Renal cortical epithelial cell (primary cell): ENCODE measurements around the gene MMAA. TPM values are rescaled to one million over a fixed set of nuclear protein-coding genes. Genes with fewer than 3 reads are reported as not detected.
"Not testable (repeated sequence)": the region's sequence is repeated elsewhere in the genome, so short reads cannot be mapped to it uniquely, and the experiment has no call there.

Experiments used
- DNase-seq: peaks from one replicate; pipeline ENCODE4 v3.0.0-alpha.2; 2011; ENCODE audit warnings: low read depth
- total RNA-seq: library from RNA; depleted of rRNA; stranded (reverse); fragments of >200 nt; gene quantifications from 2 replicates; pipeline ENCODE4 v1.2.3, GENCODE V29; 2014

Gene MMAA
- total RNA-seq, 1 donor from 2014 or later, result 17.4 TPM

DNA sequence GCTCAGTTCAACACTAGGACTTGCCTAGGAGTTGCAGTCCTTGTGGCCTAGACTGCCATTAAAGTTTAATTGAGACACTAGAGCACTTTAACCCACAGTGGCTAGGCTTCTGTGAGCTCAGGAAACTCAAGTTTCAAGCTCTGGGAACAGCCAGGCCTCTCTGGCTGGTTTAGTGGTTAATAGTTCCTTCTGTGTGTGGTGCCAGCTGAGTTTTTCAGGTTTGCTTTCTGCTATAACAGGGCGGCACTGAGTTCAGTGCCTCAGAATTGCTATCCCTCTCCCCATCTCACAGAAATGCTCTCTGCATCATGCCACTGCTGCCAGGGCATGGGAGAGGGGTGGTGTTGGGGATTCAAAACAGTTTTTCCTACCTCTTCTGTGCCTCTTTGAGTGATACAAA lies 15.9 kb downstream of the MMAA start:
- DNase-seq, result no peak

GRCh38 chr4:145635630-145636029 lies 16.4 kb downstream of the MMAA start:
- DNase-seq, result no peak

- DNase-seq, result no peak
These were observed 20.1 kb downstream of the MMAA start for GRCh38 chr4:145639186-145639698.

GRCh38 chr4:145640236-145640635 lies 21.1 kb downstream of the MMAA start:
- not testable (repeated sequence) for DNase-seq

DNA sequence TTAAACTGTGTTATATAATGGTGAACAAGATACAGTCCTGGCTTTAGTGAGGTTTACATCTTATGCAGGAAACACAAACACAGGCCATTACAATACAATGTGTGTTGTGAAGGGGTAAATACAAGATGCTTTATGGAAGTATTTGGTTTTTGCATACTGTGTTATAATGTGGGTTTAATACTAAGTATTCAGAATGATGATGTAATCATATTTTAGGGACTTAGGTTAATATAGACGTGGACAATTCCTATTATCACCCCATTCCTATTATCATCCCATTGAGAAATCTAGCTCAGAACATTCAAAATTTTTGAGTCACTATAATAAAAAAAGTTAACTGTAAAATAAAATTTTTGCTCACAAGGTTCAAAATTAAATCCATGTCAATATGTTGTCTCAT lies 24.1 kb downstream of the MMAA start:
- no peak for DNase-seq

DNA sequence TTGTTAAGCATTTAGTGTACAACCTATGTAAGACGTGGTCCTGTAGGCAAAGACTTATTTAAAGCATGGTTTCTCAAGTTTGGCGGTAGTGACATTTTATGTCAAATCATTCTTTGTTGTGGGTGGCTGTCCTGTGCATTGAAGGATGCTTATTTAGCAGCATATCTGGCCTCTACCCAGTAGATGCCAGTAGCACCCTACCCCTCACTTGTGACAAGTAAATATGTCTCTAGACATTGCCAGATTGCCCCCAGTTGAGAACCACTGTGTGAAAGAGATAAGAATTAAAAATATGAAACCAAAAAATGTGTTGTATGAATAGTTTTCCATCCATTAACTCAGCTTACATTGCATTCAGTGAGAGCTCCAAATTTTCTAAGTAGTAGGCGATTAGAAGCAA lies 25.5 kb downstream of the MMAA start:
- DNase-seq, result no peak

DNA sequence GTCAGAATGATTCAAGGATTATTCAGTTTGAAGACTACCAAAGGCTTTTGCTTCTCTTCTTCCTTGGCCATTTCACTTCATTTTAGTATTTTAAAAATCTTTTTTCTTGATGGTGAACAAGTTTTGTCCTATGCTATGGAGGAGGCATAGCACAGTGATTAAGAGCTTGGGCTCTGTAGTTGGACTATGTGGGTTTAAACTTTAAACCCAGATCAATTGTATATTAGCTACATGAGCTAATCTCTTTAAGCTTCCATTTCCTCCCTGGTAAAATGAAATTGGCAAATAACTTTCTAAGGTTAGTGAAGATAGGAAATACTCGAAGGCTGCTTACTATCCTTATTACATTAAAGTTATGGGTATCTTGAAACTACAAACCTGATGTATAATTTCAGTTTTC lies 37.0 kb downstream of the MMAA start:
- DNase-seq, result no peak

- no peak for DNase-seq
These were observed 40.9 kb downstream of the MMAA start for GRCh38 chr4:145660064-145660463.

DNA sequence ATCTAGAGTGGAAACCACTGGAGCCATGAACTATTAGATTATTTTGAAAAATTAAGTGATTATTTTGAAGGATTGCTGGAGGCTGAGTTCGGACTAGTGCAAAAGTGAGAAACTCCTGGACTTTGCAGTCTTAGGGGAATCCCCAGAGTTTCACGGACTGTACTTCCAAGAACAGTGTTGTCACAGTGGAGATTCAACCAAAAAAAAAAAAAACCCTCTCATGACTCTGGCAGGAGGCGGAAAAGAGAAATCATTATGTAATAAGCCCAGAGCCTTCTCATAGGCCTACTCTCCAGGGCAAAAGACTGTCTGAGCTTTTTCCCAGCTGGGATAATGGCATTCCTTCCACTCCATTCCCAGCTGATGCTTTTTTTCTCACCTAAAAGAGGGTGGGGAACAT lies 44.0 kb downstream of the MMAA start:
- peak; percentile 32 for DNase-seq

DNA sequence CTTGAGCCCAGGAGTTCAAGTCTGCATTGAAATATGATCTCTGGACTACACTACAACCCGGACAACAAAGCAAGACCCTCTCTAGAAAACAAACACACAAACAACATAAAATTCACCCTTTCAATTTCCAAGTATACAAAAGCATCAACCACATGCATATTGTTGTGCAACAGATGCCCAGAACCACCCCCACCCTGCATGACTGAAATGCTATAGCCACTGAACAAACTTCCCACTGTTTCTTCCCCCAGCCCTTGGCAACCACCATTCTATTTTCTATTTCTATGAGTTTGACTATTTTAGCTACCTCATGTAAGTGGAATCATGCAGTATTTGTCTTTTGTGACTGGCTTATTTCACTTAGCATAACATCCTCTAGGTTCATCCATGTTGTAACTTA lies 46.6 kb downstream of the MMAA start:
- DNase-seq, result no peak

GRCh38 chr4:145670422-145670821 lies 51.2 kb downstream of the MMAA start:
- peak; percentile 3 for DNase-seq

- DNase-seq, result peak; percentile 98
These were observed 60.3 kb downstream of the MMAA start for GRCh38 chr4:145679520-145679919.

- peak; percentile 96 for DNase-seq
These were observed 60.8 kb downstream of the MMAA start, which contains the start of gene C4orf51 for GRCh38 chr4:145679991-145680455. C4orf51 (plus strand) TSS chr4:145680146; CDS start chr4:145680204, 58 bp downstream.

- no peak for DNase-seq
These were observed 61.7 kb downstream of the MMAA start for GRCh38 chr4:145680902-145681301.

GRCh38 chr4:145681518-145681917 lies 62.3 kb downstream of the MMAA start:
- DNase-seq, result no peak

GRCh38 chr4:145681956-145682355 lies 62.8 kb downstream of the MMAA start:
- DNase-seq, result no peak

DNA sequence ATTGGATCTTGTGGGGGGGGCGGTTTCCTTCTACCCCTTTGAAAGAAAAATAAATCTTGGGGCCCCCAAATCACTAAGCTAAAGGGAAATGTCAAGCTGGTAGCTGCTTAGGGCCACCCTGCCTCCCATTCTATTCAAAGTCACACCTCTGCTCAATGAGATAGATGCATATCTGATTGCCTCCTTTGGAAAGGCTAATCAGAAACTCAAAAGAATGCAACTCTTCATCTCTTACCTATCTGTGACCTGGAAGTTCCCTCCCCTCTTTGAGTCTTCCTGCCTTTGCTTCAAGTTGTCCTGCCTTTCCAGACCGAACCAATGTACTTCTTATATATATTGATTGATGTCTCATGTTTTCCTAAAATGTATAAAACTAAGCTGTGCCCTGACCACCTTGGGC lies 67.8 kb downstream of the MMAA start:
- no peak for DNase-seq

GRCh38 chr4:145690610-145691009 lies 71.4 kb downstream of the MMAA start:
- DNase-seq, result no peak

DNA sequence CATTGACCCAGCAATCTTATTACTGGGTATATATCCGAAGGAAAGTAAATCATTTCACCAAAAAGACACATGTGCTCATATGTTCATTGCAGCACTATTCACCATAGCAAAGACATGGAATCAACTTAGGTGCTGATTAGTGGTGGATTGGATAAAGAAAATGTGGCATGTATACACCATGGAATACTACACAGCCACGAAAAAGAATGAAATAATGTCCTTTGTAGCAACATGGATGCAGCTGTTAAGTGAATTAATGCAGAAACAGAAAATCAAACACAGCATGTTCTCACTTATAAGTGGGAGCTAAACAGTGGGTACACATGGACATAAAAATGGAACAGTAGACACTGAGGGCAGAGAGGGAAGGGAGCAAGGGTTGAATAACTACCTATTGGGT lies 72.2 kb downstream of the MMAA start:
- DNase-seq, result not testable (repeated sequence)

DNA sequence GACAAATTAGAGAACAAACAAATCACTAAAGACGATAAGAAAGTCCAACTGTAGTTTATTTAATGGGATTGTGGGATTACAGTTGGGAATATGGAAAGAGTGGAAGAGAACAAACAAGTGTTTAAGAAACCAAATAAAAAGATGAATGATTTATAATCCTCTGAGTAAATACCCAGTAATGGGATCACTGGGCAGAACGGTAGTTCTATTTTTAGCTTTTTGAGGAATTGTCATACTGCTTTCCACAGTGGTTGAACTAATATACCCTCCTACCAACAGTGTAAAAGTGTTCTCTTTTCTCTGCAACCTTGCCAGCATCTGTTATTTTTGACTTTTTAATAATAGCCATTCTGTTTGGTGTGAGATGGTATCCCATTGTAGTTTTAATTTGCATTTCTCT lies 75.7 kb downstream of the MMAA start:
- no peak for DNase-seq

- DNase-seq, result no peak
These were observed 78.1 kb downstream of the MMAA start for GRCh38 chr4:145697332-145697731.

- DNase-seq, result no peak
These were observed 79.3 kb downstream of the MMAA start for GRCh38 chr4:145698507-145698906.

GRCh38 chr4:145703850-145704497 lies 84.8 kb downstream of the MMAA start:
- DNase-seq, result no peak

DNA sequence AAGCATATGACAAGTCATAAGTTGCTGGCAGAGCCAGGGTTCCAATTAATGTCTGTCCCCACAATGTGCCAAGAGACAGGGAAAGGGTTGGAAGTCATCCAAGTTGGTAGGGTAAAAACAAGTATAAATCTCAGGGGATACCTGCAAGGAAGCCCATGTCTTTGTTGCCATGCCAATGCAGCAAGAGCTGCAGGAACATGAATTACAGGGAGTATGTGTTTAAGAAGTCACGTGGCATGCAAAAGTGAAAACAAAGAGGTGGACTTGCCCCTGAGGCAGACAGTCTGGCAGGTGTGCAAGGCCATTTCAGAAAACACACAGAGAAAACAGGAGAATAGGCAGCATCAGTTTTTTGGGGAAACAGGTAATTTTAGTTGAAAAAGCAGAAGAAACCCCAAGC lies 90.2 kb downstream of the MMAA start:
- DNase-seq, result no peak
